ENCODE results near the gene BCOR. TPM values are rescaled to one million over a fixed set of nuclear protein-coding genes. Genes with fewer than 3 reads are reported as not detected.

The BCOR gene
- total RNA-seq, 2 experiments from 2014 or later = 48.0 to 64.3 TPM

DNA sequence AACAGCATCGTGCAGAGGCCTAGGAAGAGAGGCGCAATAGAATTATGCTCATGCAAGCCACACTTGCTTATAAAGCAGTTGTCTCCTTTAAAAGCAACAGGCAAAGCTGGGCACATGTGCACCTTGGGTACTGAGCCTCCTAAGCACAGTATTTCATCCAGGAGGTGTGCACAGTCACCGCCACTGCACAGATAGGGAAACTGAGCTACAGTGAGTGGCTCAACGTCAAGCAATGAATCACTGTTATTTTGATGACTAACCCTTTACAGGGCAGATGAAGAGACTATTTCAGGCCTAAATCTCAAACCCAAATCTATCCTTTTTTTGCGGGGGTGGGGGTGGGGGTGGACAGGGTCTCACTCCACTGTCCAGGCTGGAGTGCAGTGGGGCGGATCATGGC, 42.3 kb downstream of the BCOR start:
- Histone ChIP-seq H3K4me1 (ENCODE audit: insufficient read depth, low read length, poor library complexity, severe bottlenecking) (no peaks in the 10 kb centered on the region), H3K9me2 (ENCODE audit: insufficient read depth, low read length) (no peaks in the 10 kb centered on the region), H3K9me3 (ENCODE audit: low read length) (peaks cover 13% of the 10 kb centered on the region; the same call in 1 of the 2 replicates), H3K27ac (ENCODE audit: low read depth, low read length, poor library complexity, severe bottlenecking) (no peak overlapping the region), H3K4me2 (ENCODE audit: low read length) (no peak overlapping the region), H3K4me3 (ENCODE audit: low read depth, low read length, poor library complexity, severe bottlenecking) (no peak overlapping the region), H3K79me2 (ENCODE audit: insufficient read depth, low read depth, low read length) (no peaks in the 10 kb centered on the region), H2AFZ (ENCODE audit: low read length) (no peak overlapping the region), H4K20me1 (ENCODE audit: insufficient read depth, low read length) (no peaks in the 10 kb centered on the region), H3K36me3 (ENCODE audit: insufficient read depth, low read length) (peaks cover 100% of the 10 kb centered on the region)
- BruUV-seq (replicated peaks) = no TSS peak
- no peak for DNase-seq (ENCODE audit: low spot score)
- no peak for TF ChIP-seq EZH2phosphoT487 (IDR thresholded peaks at IDR 0.05; ENCODE audit: borderline replicate concordance, low read depth, low read length)
- TF ChIP-seq, protein P1, sequence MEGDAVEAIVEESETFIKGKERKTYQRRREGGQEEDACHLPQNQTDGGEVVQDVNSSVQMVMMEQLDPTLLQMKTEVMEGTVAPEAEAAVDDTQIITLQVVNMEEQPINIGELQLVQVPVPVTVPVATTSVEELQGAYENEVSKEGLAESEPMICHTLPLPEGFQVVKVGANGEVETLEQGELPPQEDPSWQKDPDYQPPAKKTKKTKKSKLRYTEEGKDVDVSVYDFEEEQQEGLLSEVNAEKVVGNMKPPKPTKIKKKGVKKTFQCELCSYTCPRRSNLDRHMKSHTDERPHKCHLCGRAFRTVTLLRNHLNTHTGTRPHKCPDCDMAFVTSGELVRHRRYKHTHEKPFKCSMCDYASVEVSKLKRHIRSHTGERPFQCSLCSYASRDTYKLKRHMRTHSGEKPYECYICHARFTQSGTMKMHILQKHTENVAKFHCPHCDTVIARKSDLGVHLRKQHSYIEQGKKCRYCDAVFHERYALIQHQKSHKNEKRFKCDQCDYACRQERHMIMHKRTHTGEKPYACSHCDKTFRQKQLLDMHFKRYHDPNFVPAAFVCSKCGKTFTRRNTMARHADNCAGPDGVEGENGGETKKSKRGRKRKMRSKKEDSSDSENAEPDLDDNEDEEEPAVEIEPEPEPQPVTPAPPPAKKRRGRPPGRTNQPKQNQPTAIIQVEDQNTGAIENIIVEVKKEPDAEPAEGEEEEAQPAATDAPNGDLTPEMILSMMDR (conservative IDR thresholded peaks at IDR 0.05; ENCODE audit: low read length) = no peak
- ChIA-PET CTCF (ENCODE audit: unreplicated experiment) (no interaction called here), POLR2A (no interaction called here)
- intact Hi-C loops (cut with micrococcal nuclease; ENCODE audit: unreplicated experiment) = no loop called here

DNA sequence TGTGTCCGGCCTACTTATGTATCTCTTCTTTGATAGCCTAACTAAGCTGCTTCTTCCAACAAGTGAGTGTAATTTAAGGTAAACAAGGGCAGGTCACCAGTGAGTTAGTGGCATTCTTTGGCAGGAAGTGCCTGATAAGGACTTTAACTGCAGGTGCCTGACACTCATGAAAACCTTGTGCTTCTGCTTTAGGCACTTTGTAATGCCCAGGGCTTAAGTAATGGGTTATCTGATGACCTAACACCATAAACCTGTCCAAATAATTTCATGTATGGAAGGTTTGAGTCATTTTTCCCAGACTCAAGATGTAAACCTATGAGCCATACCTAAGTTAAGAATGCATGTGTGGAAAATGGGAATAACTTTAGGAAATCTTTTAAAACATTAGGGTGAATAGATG, 43.0 kb downstream of the BCOR start:
- Histone ChIP-seq H3K4me1 (ENCODE audit: insufficient read depth, low read length, poor library complexity, severe bottlenecking) (no peaks in the 10 kb centered on the region), H4K20me1 (ENCODE audit: insufficient read depth, low read length) (no peaks in the 10 kb centered on the region), H3K27ac (ENCODE audit: low read depth, low read length, poor library complexity, severe bottlenecking) (no peak overlapping the region), H3K4me3 (ENCODE audit: low read depth, low read length, poor library complexity, severe bottlenecking) (no peak overlapping the region), H3K79me2 (ENCODE audit: insufficient read depth, low read depth, low read length) (no peaks in the 10 kb centered on the region), H3K36me3 (ENCODE audit: insufficient read depth, low read length) (peaks cover 100% of the 10 kb centered on the region), H3K9me2 (ENCODE audit: insufficient read depth, low read length) (no peaks in the 10 kb centered on the region), H3K9me3 (ENCODE audit: low read length) (peaks cover 13% of the 10 kb centered on the region; the same call in 1 of the 2 replicates), H2AFZ (ENCODE audit: low read length) (no peak overlapping the region), H3K4me2 (ENCODE audit: low read length) (no peak overlapping the region)
- POLR2A ChIA-PET = interaction anchor here (0.7 kb wide), 1 partner anchor 1098 kb away, joined by 5 read pairs; no protein-coding TSS in a partner anchor
- TF ChIP-seq, protein P1 (conservative IDR thresholded peaks at IDR 0.05; ENCODE audit: low read length) = no peak
- TF ChIP-seq EZH2phosphoT487 (IDR thresholded peaks at IDR 0.05; ENCODE audit: borderline replicate concordance, low read depth, low read length) = no peak
- intact Hi-C loops (cut with micrococcal nuclease; ENCODE audit: unreplicated experiment) = no loop called here
- DNase-seq (ENCODE audit: low spot score) = no peak
- no TSS peak for BruUV-seq (replicated peaks)
- CTCF ChIA-PET (ENCODE audit: unreplicated experiment) = no interaction called here

DNA sequence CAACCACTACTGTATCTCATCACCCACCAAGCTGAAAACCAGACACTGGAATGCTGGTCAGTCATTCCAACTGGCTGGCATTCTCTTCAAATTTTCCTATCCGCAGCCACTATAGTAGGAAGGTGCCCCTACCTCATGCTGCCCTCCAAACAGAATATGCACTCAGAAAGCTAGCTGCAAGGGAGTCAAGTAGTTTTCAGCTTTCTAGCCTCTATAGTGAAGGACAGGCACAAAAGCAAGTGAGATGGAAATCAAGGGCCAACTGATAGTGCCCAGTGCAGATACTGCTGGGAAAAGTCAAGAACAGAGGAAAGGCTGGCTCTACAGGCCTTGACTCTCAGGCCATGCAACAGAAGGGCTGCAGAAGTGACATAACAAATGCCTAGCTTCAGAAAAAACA, 47.2 kb downstream of the BCOR start:
- intact Hi-C loops (cut with micrococcal nuclease; ENCODE audit: unreplicated experiment) = no loop called here
- TF ChIP-seq EZH2phosphoT487 (IDR thresholded peaks at IDR 0.05; ENCODE audit: borderline replicate concordance, low read depth, low read length) = no peak
- TF ChIP-seq, protein P1 (conservative IDR thresholded peaks at IDR 0.05; ENCODE audit: low read length) = no peak
- Histone ChIP-seq H3K9me2 (ENCODE audit: insufficient read depth, low read length) (no peaks in the 10 kb centered on the region), H3K9me3 (ENCODE audit: low read length) (peaks cover 13% of the 10 kb centered on the region; the same call in 1 of the 2 replicates), H3K36me3 (ENCODE audit: insufficient read depth, low read length) (peaks cover 85% of the 10 kb centered on the region), H2AFZ (ENCODE audit: low read length) (no peak overlapping the region), H3K27ac (ENCODE audit: low read depth, low read length, poor library complexity, severe bottlenecking) (no peak overlapping the region), H4K20me1 (ENCODE audit: insufficient read depth, low read length) (no peaks in the 10 kb centered on the region), H3K79me2 (ENCODE audit: insufficient read depth, low read depth, low read length) (no peaks in the 10 kb centered on the region), H3K4me1 (ENCODE audit: insufficient read depth, low read length, poor library complexity, severe bottlenecking) (no peaks in the 10 kb centered on the region), H3K4me2 (ENCODE audit: low read length) (no peak overlapping the region), H3K4me3 (ENCODE audit: low read depth, low read length, poor library complexity, severe bottlenecking) (no peak overlapping the region)
- no TSS peak for BruUV-seq (replicated peaks)
- DNase-seq (ENCODE audit: low spot score) = peak; percentile 17
- POLR2A ChIA-PET = no interaction called here
- CTCF ChIA-PET (ENCODE audit: unreplicated experiment) = no interaction called here
